SK-N-SH (cell line): Measurements from ENCODE around the gene NEMP1. TPM values are rescaled to one million over a fixed set of nuclear protein-coding genes. Genes with fewer than 3 reads are reported as not detected.

ENCODE experiments used
- CTCF ChIA-PET: fragments of 300-600, 350-600 bp; formaldehyde crosslinking; extraction: SDS; loops from one replicate; lab custom pipeline; 2021; lab: Yijun Ruan, JAX
- POLR2A ChIA-PET: fragments of 350-600 bp; sonication (Branson Sonifier 250); formaldehyde crosslinking; extraction: SDS; loops from one replicate; lab custom pipeline; 2020; ENCODE audit warnings: antibody characterized with exemption, inconsistent platforms; lab: Yijun Ruan, JAX
- DNase-seq: peaks from one replicate; pipeline ENCODE4 v3.0.0; 2012
- H2AFZ ChIP-seq: fragments of 200-600 bp; sonication (generic); 2 replicates; pipeline ENCODE4 v1.8.1; 2016; ENCODE audit warnings: antibody characterized with exemption, mild to moderate bottlenecking, low read depth
- H3F3A ChIP-seq: fragments of 200-600 bp; sonication (generic); replicated peaks from 2 replicates; pipeline ENCODE3; 2016; ENCODE audit warnings: antibody characterized with exemption, mild to moderate bottlenecking; ENCODE audit not compliant: insufficient read depth
- H3K27ac ChIP-seq, 2 experiments: fragments of 200-500 bp in 1 of 2; fragments of 200-600 bp in 1 of 2; sonication (Bioruptor generic) in 1 of 2; sonication (generic), shearing (Covaris generic) in 1 of 2; 2 replicates each; pipeline versions ENCODE4 v1.5.1 to v1.6.1; 2014 to 2016; ENCODE audit warnings: low read depth in 2 of 2, inconsistent platforms in 1 of 2, low read length in 1 of 2, mild to moderate bottlenecking in 1 of 2, mixed read lengths in 1 of 2
- H3K27me3 ChIP-seq: fragments of 200-600 bp; sonication (generic), shearing (Covaris generic); 2 replicates; pipeline ENCODE4 v1.6.1; 2016; ENCODE audit warnings: mixed run types; ENCODE audit not compliant: insufficient read depth
- H3K36me3 ChIP-seq, 2 experiments: fragments of 200-500 bp in 1 of 2; fragments of 200-600 bp in 1 of 2; sonication (Bioruptor generic) in 1 of 2; sonication (generic) in 1 of 2; replicated peaks in 1 of 2; 2 replicates each; pipeline versions ENCODE3 to v1.5.1; 2014 to 2016; ENCODE audit warnings: low read length in 1 of 2, mild to moderate bottlenecking in 1 of 2; ENCODE audit not compliant: insufficient read depth in 2 of 2, control insufficient read depth in 1 of 2
- H3K4me1 ChIP-seq, 2 experiments: fragments of 200-500 bp in 1 of 2; fragments of 200-600 bp in 1 of 2; sonication (Bioruptor generic) in 1 of 2; sonication (generic), shearing (Covaris generic) in 1 of 2; 2 replicates each; pipeline versions ENCODE4 v1.5.1 to v1.6.1; 2014 to 2016; ENCODE audit warnings: low read depth in 1 of 2, low read length in 1 of 2, mixed run types in 1 of 2; ENCODE audit not compliant: insufficient read depth in 2 of 2, control insufficient read depth in 1 of 2
- H3K4me2 ChIP-seq: fragments of 200-600 bp; sonication (generic), shearing (Covaris generic); 2 replicates; pipeline ENCODE4 v1.6.1; 2017; ENCODE audit warnings: mixed run types
- H3K4me3 ChIP-seq, 2 experiments: fragments of 200-500 bp in 1 of 2; fragments of 200-600 bp in 1 of 2; sonication (Bioruptor generic) in 1 of 2; sonication (generic), shearing (Covaris generic) in 1 of 2; 2 replicates each; pipeline versions ENCODE4 v1.5.1 to v1.8.1; 2014 to 2016; ENCODE audit warnings: low read depth in 2 of 2, inconsistent platforms in 1 of 2, low read length in 1 of 2, mild to moderate bottlenecking in 1 of 2, mixed read lengths in 1 of 2, moderate library complexity in 1 of 2
- H3K79me2 ChIP-seq: fragments of 200-600 bp; sonication (generic); 2 replicates; pipeline ENCODE4 v1.8.1; 2017; ENCODE audit warnings: mild to moderate bottlenecking; ENCODE audit not compliant: insufficient read depth
- H3K9ac ChIP-seq: fragments of 200-600 bp; sonication (generic); 2 replicates; pipeline ENCODE4 v1.6.1; 2017; ENCODE audit warnings: mixed run types
- H3K9me2 ChIP-seq: fragments of 200-600 bp; sonication (generic); 2 replicates; pipeline ENCODE4 v1.6.1; 2017; ENCODE audit warnings: mixed run types
- H3K9me3 ChIP-seq: fragments of 200-600 bp; sonication (generic); 2 replicates; pipeline ENCODE4 v1.6.1; 2017; ENCODE audit warnings: mixed run types, mild to moderate bottlenecking, moderate library complexity
- H4K20me1 ChIP-seq: fragments of 200-600 bp; sonication (generic); 2 replicates; pipeline ENCODE4 v1.6.1; 2017; ENCODE audit warnings: mild to moderate bottlenecking, mixed run types; ENCODE audit not compliant: insufficient read depth
- CTCF ChIP-seq: fragments of 200-600 bp; sonication (generic); IDR thresholded peaks from 2 replicates; pipeline ENCODE4 v1.6.1; 2017; ENCODE audit warnings: antibody characterized with exemption, mild to moderate bottlenecking, moderate library complexity
- ELF1 ChIP-seq: IDR thresholded peaks from 2 replicates; pipeline ENCODE4 v1.4.0; 2012
- EP300 ChIP-seq, 2 experiments: IDR thresholded peaks; 2 replicates each; pipeline versions ENCODE4 v1.4.0 to v1.6.1; 2012; ENCODE audit warnings: borderline replicate concordance in 1 of 2, low read depth in 1 of 2, low read length in 1 of 2
- EZH2phosphoT487 ChIP-seq: fragments of 200-600 bp; sonication (generic); IDR thresholded peaks from 2 replicates; pipeline ENCODE4 v1.6.1; 2017; ENCODE audit warnings: low read depth, mixed run types, mild to moderate bottlenecking, antibody characterized with exemption, moderate library complexity, borderline replicate concordance
- FOXJ3 ChIP-seq: sonication (generic); formaldehyde crosslinking; IDR thresholded peaks from 2 replicates; pipeline ENCODE4 v1.5.1; 2020; ENCODE audit warnings: mild to moderate bottlenecking, missing genetic modification reagents
- FOXM1 ChIP-seq: IDR thresholded peaks from 2 replicates; pipeline ENCODE4 v1.4.0; 2012; ENCODE audit warnings: low read depth, mild to moderate bottlenecking
- GABPA ChIP-seq: IDR thresholded peaks from 2 replicates; pipeline ENCODE4 v1.4.0; 2012; ENCODE audit warnings: low read depth, mild to moderate bottlenecking
- RXRA ChIP-seq: IDR thresholded peaks from 2 replicates; pipeline ENCODE4 v1.4.0; 2012; ENCODE audit warnings: low read depth, mild to moderate bottlenecking, borderline replicate concordance
- SIN3A ChIP-seq: IDR thresholded peaks from 2 replicates; pipeline ENCODE4 v1.6.1; 2012; ENCODE audit warnings: low read depth, mild to moderate bottlenecking, low read length, moderate library complexity, borderline replicate concordance
- TAF1 ChIP-seq: IDR thresholded peaks from 2 replicates; pipeline ENCODE4 v1.6.1; 2012; ENCODE audit warnings: low read depth, mild to moderate bottlenecking, low read length, moderate library complexity, borderline replicate concordance
- TCF12 ChIP-seq: IDR thresholded peaks from 2 replicates; pipeline ENCODE4 v1.4.0; 2012
- TEAD4 ChIP-seq: IDR thresholded peaks from 2 replicates; pipeline ENCODE4 v1.4.0; 2012; ENCODE audit warnings: mild to moderate bottlenecking, borderline replicate concordance; ENCODE audit not compliant: insufficient read depth
- USF1 ChIP-seq: IDR thresholded peaks from 2 replicates; pipeline ENCODE4 v1.4.0; 2012; ENCODE audit warnings: low read depth, borderline replicate concordance
- WGBS: methylation state at CpG from one replicate; pipeline ENCODE4 v1.1.6; 2017; ENCODE audit warnings: low lambda C conversion rate; 5-methylcytosine and 5-hydroxymethylcytosine counted together
- polyA plus RNA-seq, 3 experiments: library from polyadenylated mRNA; depleted of rRNA; stranded (reverse); fragments of >200 nt; gene quantifications; 2 replicates each; pipeline ENCODE4 v1.2.3, GENCODE V29; 2012

The NEMP1 gene
- polyA plus RNA-seq, 1 of the 3 experiments (the other 2 are of a cell fraction): 6.2 TPM

- 85% methylated on average over 8 of the region's 8 CpGs for WGBS
- H3K36me3 ChIP-seq: peaks cover 12 to 30% of the 10 kb centered on the region in 2 experiments
- H3K27me3 ChIP-seq: no peaks in the 10 kb centered on the region
- H3K4me1 ChIP-seq: peaks cover 0 to 12% of the 10 kb centered on the region in 2 experiments; a peak in 1 of 4 replicates
- H3K79me2 ChIP-seq: peaks cover 5% of the 10 kb centered on the region
- H2AFZ ChIP-seq: no peak overlapping the region
- H4K20me1 ChIP-seq: peaks cover 13% of the 10 kb centered on the region
- no peak overlapping the region for H3K4me3 ChIP-seq
- ChIA-PET CTCF (interaction anchor here (0.7 to 23.2 kb wide), 9 partner anchors 14 to 91 kb away, joined by 3 to 339 read pairs (median 5); partner anchors contain the start of genes NEMP1, STAT6 and ZBTB39), POLR2A (no interaction called here)
- TF ChIP-seq CTCF (no peak), RXRA (no peak), FOXJ3 (CRISPR knock-in tag) (no peak)
- H3K27ac ChIP-seq: no peak overlapping the region
- DNase-seq: no peak
- H3F3A ChIP-seq: peaks cover 2% of the 10 kb centered on the region
- H3K9me3 ChIP-seq: no peaks in the 10 kb centered on the region
- no peak overlapping the region for H3K4me2 ChIP-seq
- H3K9me2 ChIP-seq: no peaks in the 10 kb centered on the region
- no peak overlapping the region for H3K9ac ChIP-seq
Measured at GRCh38 chr12:57097554-57097835, 18.9 kb upstream of the NEMP1 start.

GRCh38 chr12:57096748-57097553, 18.4 kb upstream of the NEMP1 start:
- no peak overlapping the region for H3K9ac ChIP-seq
- H3K4me2 ChIP-seq: no peak overlapping the region
- H4K20me1 ChIP-seq: peaks cover 18% of the 10 kb centered on the region
- peaks cover 10% of the 10 kb centered on the region for H3K79me2 ChIP-seq
- no peaks in the 10 kb centered on the region for H3K9me2 ChIP-seq
- peaks cover 5% of the 10 kb centered on the region for H3F3A ChIP-seq
- TF ChIP-seq TAF1: no peak
- no peak for TF ChIP-seq FOXM1
- TF ChIP-seq TEAD4: no peak
- no peak for TF ChIP-seq USF1
- no peak for TF ChIP-seq SIN3A
- TF ChIP-seq EP300 (IDR thresholded peaks at IDR 0.05; ENCODE audit: borderline replicate concordance in 1 of 2, low read depth in 1 of 2, low read length in 1 of 2): no peak
- no peak for TF ChIP-seq GABPA
- TF ChIP-seq RXRA: no peak
- no peak for TF ChIP-seq ELF1
- no peak for TF ChIP-seq TCF12
- no peak for TF ChIP-seq EZH2phosphoT487
- no peak overlapping the region for H2AFZ ChIP-seq
- 82% methylated on average over 7 of the region's 8 CpGs for WGBS
- no peaks in the 10 kb centered on the region for H3K27me3 ChIP-seq
- H3K27ac ChIP-seq: no peak overlapping the region; a peak in 1 of 4 replicates
- no peaks in the 10 kb centered on the region for H3K9me3 ChIP-seq
- H3K4me3 ChIP-seq: no peak overlapping the region
- ChIA-PET POLR2A (no interaction called here), CTCF (interaction anchor here (0.9 to 23.2 kb wide), 8 partner anchors 15 to 88 kb away, joined by 3 to 339 read pairs (median 8); partner anchors contain the start of genes NEMP1 and STAT6)
- peak; percentile 34 for DNase-seq
- peaks cover 18 to 34% of the 10 kb centered on the region in 2 experiments for H3K36me3 ChIP-seq
- H3K4me1 ChIP-seq: peaks cover 0 to 12% of the 10 kb centered on the region in 2 experiments; a peak in 1 of 4 replicates
